Kidney (tissue), 14 donors: Measurements from ENCODE around the gene MRTFA. TPM values are rescaled to one million over a fixed set of nuclear protein-coding genes. Genes with fewer than 3 reads are reported as not detected.

Source experiments
- DNase-seq, 5 donors: peaks; one replicate each; pipeline ENCODE4 v3.0.0-alpha.2; 2013 to 2020
- FAIRE-seq: peaks from 2 replicates; lab custom pipeline; 2012; peaks lifted over from hg19 to GRCh38; lab: Jason Lieb, UNC
- H3K27ac ChIP-seq, 2 donors: one replicate each; pipeline ENCODE4 v1.7.0; 2013; ENCODE audit warnings: low read depth in 2 of 2, low read length in 2 of 2, inconsistent platforms in 1 of 2
- H3K27me3 ChIP-seq: one replicate; pipeline ENCODE4 v1.7.1; 2013; ENCODE audit warnings: low read length, inconsistent platforms; ENCODE audit not compliant: control insufficient read depth, insufficient read depth
- H3K36me3 ChIP-seq, 3 donors: one replicate each; pipeline versions ENCODE4 v1.7.0 to v1.7.1; 2013; ENCODE audit warnings: low read length in 3 of 3, control low read depth in 1 of 3, inconsistent platforms in 1 of 3; ENCODE audit not compliant: insufficient read depth in 3 of 3, control insufficient read depth in 2 of 3
- H3K4me1 ChIP-seq, 3 donors: one replicate each; pipeline versions ENCODE4 v1.7.0 to v1.7.1; 2013; ENCODE audit warnings: low read length in 3 of 3, inconsistent platforms in 1 of 3, low read depth in 1 of 3; ENCODE audit not compliant: control insufficient read depth in 2 of 3, insufficient read depth in 2 of 3
- H3K4me3 ChIP-seq, 3 donors: one replicate each; pipeline versions ENCODE4 v1.7.0 to v1.8.1; 2013; ENCODE audit warnings: low read length in 3 of 3, control low read depth in 1 of 3, inconsistent platforms in 1 of 3
- H3K9ac ChIP-seq, 3 donors: one replicate each; pipeline versions ENCODE4 v1.7.0 to v1.7.1; 2013; ENCODE audit warnings: low read length in 3 of 3, control low read depth in 1 of 3, inconsistent platforms in 1 of 3
- H3K9me3 ChIP-seq, 3 donors: one replicate each; pipeline versions ENCODE4 v1.7.0 to v1.7.1; 2013; ENCODE audit warnings: low read length in 3 of 3, control low read depth in 1 of 3, inconsistent platforms in 1 of 3; ENCODE audit not compliant: control insufficient read depth in 2 of 3, insufficient read depth in 1 of 3
- intact Hi-C: fragments of 100-400 bp; cut with DNase I; formaldehyde crosslinking; loops from one replicate; pipeline ENCODE4 v1.11.1; 2022
- polyA plus RNA-seq: library from polyadenylated mRNA; stranded (reverse); fragments of 350-450 nt; fragmentation: Illumina TruSeq; extraction: RNeasy Lipid Tissue Mini Kit (QIAGEN cat#74804); gene quantifications from one replicate; pipeline ENCODE4 v1.2.3, GENCODE V29; 2014; ENCODE audit warnings: low read depth, low replicate concordance; ENCODE audit not compliant: insufficient read depth
- total RNA-seq: library from RNA; stranded (reverse); fragmentation: NEBNext Ultra II Directional; extraction: Animal tissue kit (Norgen Biotek cat#: 25700); gene quantifications from one replicate; pipeline ENCODE4 v1.2.1, GENCODE V29; 2021
- TF ChIP-seq, protein P1 (sequence below): IDR thresholded peaks from 3 replicates; pipeline ENCODE4 v1.5.1; 2012; ENCODE audit warnings: mild to moderate bottlenecking, moderate library complexity, borderline replicate concordance; ENCODE audit not compliant: insufficient read depth; ENCODE audit errors: extremely low read depth
- donor health status: control.
- donor health status: control.
- donor health status: control.
- donor health status: control.
- donor health status: control.
- donor health status: DM: yes; HTN: yes; CAD: no.
- donor health status: Normal renal cell carcinoma (clear cell type).

Gene MRTFA
- total and polyA plus RNA-seq, 2 donors from 2014 or later = 12.5 to 59.9 TPM

DNA sequence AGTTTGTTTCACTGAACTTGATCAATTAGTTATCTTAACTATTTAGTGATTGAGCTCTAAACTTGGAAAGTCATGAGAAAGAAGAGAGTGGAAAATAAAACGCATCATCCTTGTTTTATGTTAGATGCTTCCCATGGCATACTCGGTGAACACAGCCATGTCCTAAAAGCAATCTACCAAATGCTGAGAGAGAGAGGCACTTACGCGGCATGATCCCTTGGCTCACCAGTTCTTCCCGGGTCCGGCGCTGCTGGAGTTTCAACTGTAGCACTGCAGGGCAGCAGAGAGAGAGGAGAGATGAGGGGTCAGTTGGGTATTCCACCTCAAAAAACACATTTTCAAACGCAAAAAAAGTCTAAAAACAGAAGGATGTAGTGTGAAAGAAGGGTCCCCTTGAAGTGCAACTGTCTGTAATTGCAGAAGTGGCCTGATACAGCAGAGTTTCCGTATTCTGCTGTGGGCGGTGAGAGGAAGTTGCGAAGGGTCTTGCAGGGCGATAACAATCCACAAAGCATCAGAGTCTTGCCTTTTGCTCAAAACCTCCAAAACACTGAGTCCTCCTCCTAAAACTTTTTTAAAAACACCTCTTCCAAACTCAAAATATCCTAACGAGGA is 173.4 kb downstream of the MRTFA start:
- Histone ChIP-seq H3K36me3 (peaks cover 0 to 2% (median 0%) of the 10 kb centered on the region in 3 donors), H3K4me1 (peaks cover 0 to 2% (median 0%) of the 10 kb centered on the region in 3 donors), H3K9me3 (no peaks in the 10 kb centered on the region), H3K27ac (no peak overlapping the region), H3K9ac (no peak overlapping the region), H3K27me3 (no peaks in the 10 kb centered on the region), H3K4me3 (peak overlapping the region in 1 of 3 donors; percentile 22)
- TF ChIP-seq, protein P1, sequence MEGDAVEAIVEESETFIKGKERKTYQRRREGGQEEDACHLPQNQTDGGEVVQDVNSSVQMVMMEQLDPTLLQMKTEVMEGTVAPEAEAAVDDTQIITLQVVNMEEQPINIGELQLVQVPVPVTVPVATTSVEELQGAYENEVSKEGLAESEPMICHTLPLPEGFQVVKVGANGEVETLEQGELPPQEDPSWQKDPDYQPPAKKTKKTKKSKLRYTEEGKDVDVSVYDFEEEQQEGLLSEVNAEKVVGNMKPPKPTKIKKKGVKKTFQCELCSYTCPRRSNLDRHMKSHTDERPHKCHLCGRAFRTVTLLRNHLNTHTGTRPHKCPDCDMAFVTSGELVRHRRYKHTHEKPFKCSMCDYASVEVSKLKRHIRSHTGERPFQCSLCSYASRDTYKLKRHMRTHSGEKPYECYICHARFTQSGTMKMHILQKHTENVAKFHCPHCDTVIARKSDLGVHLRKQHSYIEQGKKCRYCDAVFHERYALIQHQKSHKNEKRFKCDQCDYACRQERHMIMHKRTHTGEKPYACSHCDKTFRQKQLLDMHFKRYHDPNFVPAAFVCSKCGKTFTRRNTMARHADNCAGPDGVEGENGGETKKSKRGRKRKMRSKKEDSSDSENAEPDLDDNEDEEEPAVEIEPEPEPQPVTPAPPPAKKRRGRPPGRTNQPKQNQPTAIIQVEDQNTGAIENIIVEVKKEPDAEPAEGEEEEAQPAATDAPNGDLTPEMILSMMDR = no peak
- intact Hi-C loops = no loop called here
- FAIRE-seq (no peak), DNase-seq (no peak)

DNA sequence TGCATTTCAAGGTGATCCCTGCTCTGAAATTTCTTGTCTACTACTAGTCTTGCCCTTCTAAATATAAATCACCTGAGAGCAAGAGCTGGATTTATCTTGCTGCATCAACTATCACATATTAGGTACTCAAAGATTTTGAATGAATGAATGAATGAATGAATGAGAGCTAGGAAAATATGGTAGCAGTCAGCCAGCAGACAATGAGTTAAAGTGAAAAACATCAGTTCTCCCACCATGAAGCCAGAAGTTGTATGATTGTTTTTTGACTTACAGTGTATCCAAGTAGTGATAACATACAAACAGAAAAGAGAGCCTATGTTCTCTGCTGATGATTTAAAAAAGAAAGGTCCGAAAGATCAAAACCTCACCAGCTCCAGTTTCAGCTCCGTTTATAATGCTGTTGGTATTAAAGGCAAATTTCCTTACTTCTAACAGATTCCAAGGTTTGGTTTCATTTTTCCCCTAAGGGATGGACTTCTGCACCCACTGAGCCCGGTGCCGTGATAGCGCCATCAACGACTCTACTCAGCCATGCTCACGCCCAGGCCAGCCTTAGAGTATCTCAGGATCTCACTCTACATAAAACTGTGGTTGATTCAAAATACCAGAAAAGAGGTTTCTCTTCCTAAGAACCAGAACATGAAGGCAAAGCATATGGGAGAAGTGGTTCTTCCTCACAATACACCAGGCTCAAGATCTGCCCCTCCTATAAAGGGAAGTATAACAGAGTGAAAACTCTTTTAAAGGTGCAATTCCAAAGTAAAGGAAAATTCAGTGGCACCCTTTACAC is 174.1 kb downstream of the MRTFA start:
- intact Hi-C loops = no loop called here
- H3K9ac ChIP-seq = no peak overlapping the region
- H3K4me3 ChIP-seq = no peak overlapping the region
- no peaks in the 10 kb centered on the region for H3K27me3 ChIP-seq
- H3K36me3 ChIP-seq = peaks cover 0 to 2% (median 0%) of the 10 kb centered on the region in 3 donors
- TF ChIP-seq, protein P1 = no peak
- H3K4me1 ChIP-seq = peaks cover 0 to 2% (median 0%) of the 10 kb centered on the region in 3 donors
- FAIRE-seq (no peak), DNase-seq (no peak)
- no peaks in the 10 kb centered on the region for H3K9me3 ChIP-seq
- no peak overlapping the region for H3K27ac ChIP-seq

DNA sequence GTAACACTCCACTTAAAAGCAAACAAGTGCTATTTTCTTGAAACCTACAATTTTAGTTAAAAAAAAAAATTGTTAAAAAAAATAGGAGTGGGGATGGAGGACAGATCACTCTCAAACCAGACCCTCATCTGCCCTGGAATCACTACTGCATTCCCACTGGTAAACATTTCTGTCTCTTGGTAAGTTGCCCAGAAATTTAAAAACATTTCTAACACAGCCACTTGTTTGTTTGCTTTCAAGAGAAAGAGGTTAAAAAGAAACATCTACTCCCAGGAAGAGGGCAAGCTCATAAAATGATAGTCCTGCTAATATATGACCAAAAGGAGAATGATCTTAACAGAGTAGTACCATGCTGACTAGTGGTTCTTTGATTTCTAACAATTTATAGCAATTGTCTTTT is 182.8 kb downstream of the MRTFA start:
- Histone ChIP-seq H3K36me3 (no peaks in the 10 kb centered on the region), H3K4me3 (no peak overlapping the region), H3K9ac (no peak overlapping the region), H3K9me3 (no peaks in the 10 kb centered on the region), H3K27me3 (no peaks in the 10 kb centered on the region), H3K27ac (no peak overlapping the region), H3K4me1 (peaks cover 0 to 7% (median 4%) of the 10 kb centered on the region in 3 donors)
- DNase-seq = no peak
- intact Hi-C loops = no loop called here
- FAIRE-seq = no peak
- TF ChIP-seq, protein P1 = no peak
